GM18951 (cell line): ENCODE results near the gene PCNX3.

Source experiments
- POLR2A ChIP-seq: IDR thresholded peaks from 4 replicates; pipeline ENCODE4 v1.6.1; 2011; ENCODE audit warnings: mild to moderate bottlenecking; ENCODE audit not compliant: insufficient read length, insufficient read depth; ENCODE audit errors: extremely low read depth
- in situ Hi-C: fragments of 300-500 bp; cut with MboI; formaldehyde crosslinking; loops from one replicate; pipeline ENCODE4 v1.12.0; 2022; ENCODE audit warnings: low sequenced_read_pairs, mixed read lengths, inconsistent platforms; ENCODE audit not compliant: unreplicated experiment

The PCNX3 gene

DNA sequence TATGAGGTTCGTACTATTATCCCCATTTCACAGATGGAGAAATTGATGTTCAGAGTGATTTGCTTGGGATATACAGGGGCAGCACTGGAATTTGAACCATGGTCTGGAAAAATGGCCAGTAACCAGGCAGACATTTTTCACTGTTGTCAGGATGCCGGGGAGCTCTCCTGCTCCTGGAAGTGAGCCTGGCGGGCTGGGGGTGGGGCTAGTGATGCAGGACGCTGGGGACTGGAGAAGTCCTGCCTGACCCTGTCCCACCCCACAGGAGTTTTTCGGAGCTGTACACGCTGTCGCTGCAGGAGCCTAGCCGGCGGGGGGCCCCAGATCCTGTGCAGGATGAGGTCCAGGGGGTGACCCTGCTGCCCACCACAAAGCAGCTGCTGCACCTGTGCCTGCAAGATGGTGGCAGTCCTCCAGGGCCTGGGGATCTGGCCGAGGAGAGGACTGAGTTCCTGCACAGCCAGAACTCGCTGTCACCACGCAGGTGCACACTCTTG lies 33.5 kb downstream of the PCNX3 start:
- in situ Hi-C loops: no loop called here
- no peak for TF ChIP-seq POLR2A

DNA sequence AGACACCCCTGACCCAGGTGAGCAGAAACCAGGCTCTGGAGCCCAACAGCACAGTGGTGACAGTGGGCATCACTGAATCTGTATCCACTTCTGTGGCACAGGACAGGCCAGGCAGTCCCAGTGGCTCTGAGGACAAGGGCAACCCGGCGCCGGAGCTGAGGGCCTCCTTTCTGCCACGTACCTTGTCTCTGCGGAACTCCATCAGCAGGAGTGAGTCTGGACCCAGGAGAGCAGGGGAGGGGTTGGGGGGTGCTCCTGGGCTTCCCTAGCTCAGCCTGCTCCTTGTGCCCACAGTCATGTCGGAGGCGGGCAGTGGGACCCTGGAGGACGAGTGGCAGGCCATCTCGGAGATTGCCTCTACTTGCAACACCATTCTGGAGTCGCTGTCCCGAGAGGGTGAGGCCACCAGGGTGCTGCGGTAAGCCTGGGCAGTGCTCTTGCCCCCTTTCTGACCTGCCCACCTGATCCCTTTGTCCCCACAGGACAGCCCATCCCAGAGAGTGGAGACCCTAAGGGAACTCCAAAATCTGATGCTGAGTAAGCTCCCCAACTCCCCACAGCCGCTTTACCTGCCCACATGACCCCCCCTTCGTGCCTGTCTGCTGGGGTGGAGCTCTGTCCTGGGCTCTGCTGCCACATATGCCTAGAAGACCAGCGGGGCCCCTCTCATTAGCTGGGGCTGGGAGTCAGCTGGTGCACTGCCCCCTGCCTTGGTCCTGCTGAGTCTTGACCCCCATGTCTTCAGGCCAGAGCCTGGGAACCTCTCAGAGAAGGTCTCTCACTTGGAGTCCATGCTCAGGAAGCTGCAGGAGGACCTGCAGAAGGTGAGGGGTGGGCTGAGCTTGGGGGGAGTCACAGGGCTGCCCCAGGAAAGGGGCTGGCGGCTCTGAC lies 34.3 kb downstream of the PCNX3 start:
- TF ChIP-seq POLR2A: no peak
- in situ Hi-C loops: no loop called here

DNA sequence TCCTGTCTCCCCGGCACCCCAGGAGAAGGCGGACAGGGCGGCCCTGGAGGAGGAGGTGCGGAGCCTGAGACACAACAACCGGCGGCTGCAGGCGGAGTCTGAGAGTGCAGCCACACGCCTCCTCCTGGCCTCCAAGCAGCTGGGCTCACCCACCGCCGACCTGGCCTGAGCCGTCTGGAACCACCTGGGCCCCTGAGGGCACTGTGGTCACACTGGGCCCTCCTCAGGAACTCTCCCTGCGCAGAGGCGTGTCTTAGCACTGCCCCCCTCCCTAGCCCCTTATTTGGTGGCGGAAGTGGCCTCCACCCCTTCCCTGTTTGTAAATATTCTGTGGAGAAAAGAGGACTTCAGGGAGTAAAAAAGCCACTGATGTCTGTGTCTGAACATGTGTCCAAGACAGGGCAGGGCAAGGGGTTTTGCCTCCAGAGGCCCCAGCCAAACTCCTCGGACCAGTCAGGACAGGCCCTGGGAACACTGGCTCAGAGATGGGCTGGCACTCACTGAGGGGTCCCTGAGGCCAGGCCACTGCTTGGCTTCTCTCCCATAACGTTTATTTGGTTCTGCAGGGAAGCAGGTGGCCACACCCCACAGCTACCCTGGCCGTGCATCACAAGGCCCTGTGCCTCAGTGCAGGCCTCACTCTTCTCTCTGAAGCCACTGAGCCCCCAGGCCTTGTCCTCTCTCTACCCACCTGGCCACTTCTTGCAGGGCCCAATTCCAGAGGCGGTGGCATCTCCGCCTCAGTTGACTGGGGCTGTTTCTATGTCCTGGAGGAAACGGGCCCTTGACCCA lies 35.2 kb downstream of the PCNX3 start:
- TF ChIP-seq POLR2A: no peak
- in situ Hi-C loops: no loop called here

DNA sequence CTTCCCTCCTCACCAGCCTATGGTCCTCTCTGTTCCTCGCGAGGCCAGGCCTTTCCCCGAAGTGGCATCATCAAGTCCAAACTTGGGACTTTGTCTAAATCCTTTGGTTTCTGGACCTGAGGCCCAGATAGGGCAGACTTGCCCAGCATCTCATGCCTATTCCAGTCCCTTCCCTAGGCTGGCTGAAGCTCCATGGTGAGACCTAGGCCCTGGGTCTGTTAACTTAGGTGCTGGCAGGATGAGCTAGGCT lies 35.7 kb downstream of the PCNX3 start:
- TF ChIP-seq POLR2A: no peak
- in situ Hi-C loops: no loop called here

DNA sequence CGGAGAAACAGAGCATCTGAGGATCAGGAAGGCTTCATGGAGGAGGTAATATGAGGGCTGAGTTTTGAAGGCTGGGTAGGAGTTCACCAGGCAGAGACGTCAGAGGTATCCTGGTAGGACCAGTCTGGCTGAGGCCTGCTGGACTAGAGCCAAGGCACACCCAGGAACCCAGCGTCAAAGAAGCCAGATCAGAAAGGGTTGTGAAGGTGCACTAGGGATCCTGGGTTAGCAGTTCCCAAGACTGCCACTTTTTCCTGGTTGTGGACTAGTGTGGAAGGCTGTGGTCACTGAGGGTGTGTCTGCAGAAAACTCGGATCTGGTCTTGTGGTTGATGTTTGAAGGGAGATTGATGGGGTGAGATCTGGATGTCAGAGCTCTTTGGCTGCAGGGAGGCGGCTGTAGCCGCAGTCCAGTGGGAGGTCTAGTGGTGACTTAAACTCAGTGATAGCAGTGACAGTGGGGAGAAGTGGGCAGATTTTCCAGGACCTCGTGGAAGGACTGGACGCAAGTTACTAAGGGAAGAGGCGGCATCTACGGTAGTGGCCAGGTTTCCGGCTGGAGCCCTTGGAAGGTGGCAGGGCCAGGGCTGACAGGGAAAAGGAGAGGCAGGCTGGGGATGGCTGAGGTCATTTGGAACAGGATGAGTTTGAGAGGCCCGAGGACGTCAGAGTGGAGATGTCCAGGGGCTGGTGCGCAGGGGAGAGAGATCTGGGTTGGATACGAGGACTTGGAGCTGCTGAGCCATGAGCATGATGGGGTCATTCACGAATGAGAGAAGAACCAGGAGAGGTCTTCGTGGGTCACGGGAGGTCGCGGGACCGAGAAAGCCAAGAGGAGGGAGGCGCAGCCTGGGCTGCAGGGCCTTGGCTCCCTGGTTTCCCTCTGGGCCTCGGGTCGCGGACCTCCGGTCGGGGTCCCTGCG lies 36.3 kb downstream of the PCNX3 start:
- in situ Hi-C loops: no loop called here
- TF ChIP-seq POLR2A: no peak

DNA sequence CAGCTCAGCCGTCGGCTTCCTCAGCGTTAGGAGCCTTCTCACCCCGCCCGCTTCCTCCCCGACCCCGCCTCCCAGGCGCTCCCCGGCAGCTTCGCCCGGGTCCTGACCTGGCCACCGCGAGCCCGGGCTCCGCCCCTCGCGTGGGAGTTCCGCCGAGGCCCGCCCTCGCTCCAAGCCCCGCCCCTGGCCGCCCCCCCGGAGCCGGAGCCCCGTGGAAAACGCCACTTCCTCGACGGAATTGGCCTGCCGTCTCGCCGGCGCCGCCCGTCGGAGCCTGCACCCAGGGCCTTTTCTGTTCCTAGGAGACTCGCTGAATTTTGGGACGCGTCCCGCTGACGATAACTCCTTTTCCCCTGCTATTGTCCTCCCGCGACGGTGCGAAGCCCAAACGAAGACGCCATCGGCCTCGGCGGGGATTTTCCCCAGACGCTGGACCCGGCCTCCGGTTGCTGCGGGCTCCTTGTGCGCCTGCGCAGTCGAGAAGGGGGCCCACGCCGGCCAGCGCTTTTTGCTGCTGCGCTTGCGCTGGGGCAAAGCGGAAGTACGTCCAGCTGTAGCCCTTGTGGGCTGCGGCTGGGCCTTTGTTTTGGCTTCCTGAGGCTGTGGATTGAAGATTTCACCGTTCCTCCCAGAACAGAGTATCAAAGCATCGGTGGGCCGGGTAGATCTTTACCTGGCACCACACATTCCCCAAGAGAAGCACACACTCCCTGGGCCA lies 37.1 kb downstream of the PCNX3 start:
- peak; percentile 90 for TF ChIP-seq POLR2A
- in situ Hi-C loops: no loop called here

DNA sequence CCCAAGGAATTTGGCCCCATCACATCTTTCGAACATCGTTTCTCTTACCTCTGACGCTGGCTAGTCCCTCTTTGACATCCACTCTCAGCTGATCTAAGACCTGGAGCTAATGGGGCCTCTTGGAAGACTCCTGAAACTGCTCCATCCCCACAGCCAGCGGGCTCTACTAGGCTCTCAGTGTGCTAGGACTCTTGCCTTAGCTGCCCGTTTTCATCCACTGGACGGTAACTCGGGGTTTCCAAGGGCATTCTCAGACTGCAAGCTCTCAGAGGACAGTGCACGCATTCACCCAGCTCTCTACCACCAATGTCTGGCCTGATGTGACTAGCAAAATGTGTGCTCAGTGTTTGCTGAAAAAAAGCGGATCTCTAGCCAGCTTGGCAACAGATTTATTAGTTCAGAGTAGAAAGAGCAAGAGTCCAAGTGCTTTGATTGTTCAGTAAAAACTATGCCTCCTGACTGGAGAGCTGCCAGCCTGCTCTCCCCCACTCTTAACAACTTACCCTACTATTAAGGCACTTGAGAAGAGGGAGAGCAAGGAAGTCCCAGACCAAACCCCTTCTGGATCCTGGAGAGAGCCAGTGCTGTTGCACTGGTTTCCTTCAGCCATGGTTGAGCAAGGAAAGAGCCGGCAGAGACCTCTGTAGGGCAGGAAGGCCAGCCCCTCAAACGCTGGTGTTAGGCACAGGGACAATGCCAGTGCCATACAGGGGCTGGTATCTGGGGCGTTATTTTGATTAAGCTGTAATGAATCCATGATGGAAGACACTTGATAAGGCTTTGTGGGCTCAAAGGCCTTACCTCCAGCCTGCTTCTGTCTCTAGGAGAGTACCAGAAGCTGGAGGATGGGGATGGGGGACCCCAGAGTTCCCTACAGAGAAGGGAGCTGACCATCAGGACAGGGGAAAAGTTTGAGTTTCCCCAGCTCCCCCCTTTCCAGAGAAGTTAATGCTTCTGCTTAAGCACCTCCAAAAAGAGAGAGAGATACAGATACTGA lies 38.0 kb downstream of the PCNX3 start:
- TF ChIP-seq POLR2A: no peak
- in situ Hi-C loops: no loop called here

DNA sequence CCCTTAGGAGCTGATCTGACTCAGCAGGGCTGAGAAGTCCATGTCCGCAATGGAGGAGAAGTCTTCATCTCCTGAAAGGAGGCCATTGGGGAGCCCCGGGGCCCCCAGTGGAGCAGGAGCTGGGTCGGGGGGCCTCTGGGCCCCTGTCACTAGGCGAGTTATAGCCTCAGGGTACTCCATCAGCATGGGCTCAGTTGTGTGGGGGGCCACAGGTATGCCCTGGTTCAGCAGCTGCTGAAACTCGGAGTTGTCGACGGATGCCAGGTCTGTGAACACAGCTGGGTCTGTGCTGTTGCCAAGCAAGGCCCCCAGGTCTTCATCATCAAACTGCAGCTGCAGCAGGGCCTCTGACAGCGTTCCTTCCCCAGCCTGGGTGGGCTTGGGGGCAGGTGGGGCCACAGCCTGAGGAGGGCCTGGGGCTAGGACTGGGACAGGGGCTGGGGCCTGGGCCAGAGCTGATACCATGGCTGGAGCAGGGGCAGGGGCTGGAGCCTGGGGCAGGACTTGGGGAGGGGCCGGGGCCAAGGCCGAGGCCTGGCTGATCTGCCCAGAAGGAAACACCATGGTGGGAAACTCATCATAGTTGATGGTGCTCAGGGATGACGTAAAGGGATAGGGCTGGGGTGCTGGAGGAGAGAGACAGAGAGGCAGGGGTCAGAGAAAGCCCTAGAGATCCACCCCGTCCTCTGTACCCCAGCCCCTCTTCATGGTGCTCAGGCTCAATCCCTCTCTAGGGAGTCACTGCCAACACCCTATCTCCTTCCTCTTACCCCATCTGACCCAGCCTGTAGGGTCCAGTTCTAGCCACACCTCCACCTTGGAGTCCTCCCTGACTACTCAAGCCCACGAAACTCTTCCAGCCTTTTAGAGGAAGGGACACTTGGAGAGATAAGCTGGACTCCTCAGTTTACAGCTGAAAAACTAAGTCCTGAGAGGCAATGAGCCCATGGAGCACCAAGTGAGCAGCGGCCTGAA lies 39.1 kb downstream of the PCNX3 start:
- in situ Hi-C loops: no loop called here

DNA sequence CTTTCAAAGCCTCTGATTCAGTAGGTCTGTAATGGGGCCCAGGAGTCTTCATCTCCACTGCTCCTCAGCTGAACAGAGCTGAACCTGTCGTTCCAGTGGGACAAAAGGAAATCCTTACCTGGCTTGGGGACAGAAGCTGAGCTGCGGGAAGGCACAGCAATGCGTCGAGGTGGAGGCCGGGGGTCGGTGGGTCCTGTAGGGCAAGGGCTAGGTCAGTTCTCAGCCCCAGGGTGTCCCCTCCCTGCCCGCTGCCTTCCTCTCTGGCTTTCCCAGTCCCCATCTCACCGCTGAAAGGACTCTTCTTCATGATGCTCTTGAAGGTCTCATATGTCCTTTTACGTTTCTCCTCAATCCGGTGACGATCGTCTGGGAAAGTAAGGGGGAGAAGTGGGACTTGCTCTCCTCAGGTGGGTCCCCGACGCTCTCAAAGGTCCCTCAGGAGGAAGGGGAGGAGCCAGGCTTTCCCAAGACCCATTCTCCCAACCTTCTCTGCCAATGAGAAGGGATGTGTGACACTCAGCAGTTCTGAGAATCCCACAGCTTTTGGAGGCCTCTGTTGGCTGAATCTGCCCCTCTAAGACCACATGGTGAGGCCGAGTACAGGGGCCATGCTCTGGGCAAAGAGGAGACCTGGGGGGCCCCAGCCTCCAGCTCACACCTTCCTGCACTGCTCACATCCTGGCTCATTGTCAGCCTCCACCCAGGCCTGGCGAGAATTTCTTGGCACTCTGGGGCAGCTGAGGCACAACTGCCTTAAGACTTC lies 40.2 kb downstream of the PCNX3 start:
- in situ Hi-C loops: no loop called here

More for the DNA sequence above, 39.1 kb downstream of the PCNX3 start:
- no peak for TF ChIP-seq POLR2A

DNA sequence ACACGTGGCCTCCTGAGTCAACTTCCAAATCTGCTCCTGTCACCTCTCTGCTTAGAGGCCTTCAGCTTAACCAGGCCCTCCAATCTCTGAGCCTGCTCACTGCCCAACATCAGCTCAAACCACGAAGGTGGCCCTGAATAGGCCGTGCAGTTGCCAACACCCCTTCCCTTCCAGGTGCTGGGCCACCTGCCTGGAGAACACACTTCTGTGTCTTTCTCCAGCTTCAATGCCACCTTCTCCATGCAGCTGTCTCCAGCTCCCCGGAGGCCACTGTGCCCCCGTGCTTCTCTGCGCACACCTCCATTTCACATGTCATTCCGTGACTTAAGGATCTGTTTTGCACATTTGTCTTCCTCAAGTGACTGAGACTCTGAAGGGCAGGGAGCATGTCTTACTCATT lies 41.9 kb downstream of the PCNX3 start:
- in situ Hi-C loops: no loop called here
- no peak for TF ChIP-seq POLR2A

More for the DNA sequence above, 40.2 kb downstream of the PCNX3 start:
- no peak for TF ChIP-seq POLR2A
